ENCODE data around the gene FNIP2.

GRCh38 chr4:158821228-158821971, 52.6 kb downstream of the FNIP2 start:
- TF ChIP-seq, protein P1, sequence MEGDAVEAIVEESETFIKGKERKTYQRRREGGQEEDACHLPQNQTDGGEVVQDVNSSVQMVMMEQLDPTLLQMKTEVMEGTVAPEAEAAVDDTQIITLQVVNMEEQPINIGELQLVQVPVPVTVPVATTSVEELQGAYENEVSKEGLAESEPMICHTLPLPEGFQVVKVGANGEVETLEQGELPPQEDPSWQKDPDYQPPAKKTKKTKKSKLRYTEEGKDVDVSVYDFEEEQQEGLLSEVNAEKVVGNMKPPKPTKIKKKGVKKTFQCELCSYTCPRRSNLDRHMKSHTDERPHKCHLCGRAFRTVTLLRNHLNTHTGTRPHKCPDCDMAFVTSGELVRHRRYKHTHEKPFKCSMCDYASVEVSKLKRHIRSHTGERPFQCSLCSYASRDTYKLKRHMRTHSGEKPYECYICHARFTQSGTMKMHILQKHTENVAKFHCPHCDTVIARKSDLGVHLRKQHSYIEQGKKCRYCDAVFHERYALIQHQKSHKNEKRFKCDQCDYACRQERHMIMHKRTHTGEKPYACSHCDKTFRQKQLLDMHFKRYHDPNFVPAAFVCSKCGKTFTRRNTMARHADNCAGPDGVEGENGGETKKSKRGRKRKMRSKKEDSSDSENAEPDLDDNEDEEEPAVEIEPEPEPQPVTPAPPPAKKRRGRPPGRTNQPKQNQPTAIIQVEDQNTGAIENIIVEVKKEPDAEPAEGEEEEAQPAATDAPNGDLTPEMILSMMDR (IDR thresholded peaks at IDR 0.05; ENCODE audit: poor library complexity, severe bottlenecking) = no peak
- no peak for TF ChIP-seq EZH2 (IDR thresholded peaks at IDR 0.05; ENCODE audit: borderline replicate concordance, insufficient read depth, low read length, poor library complexity, severe bottlenecking)
- TF ChIP-seq POLR2AphosphoS5 (IDR thresholded peaks at IDR 0.05) = no peak
- no peak for TF ChIP-seq EP300 (conservative IDR thresholded peaks at IDR 0.05; ENCODE audit: poor library complexity, severe bottlenecking)

Measured in neural cell (in vitro differentiated cells).